Stimulated activated CD4-positive, alpha-beta T cell treated with anti-CD3 and anti-CD28 coated beads, Interleukin-15, amount 100 ng/mL, for 1 hour (primary cell): ENCODE data around the gene PHPT1.
"Not testable (repeated sequence)": the region's sequence is repeated elsewhere in the genome, so short reads cannot be mapped to it uniquely, and the experiment has no call there.

Experiments used
- DNase-seq, 2 donors: peaks; one replicate each; pipeline ENCODE4 v3.0.0-alpha.2; 2020; ENCODE audit warnings: low read depth in 1 of 2, low spot score in 1 of 2

The PHPT1 gene

DNA sequence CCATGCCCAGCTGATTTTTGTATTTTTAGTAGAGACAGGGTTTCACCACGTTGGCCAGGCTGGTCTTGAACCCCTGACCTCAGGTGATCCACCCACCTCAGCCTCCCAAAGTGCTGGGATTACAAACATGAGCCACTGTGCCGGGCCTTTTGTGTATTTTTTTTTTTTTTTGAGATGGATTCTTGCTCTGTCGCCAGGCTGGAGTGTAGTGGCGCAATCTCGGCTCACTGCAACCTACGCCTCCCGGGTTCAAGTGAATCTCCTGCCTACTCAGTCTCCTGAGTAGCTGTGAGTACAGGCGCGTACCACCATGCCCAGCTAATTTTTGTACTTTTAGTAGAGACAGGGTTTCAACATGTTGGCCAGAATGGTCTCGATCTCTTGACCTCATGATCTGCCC is 34.5 kb downstream of the PHPT1 start:
- not testable (repeated sequence) for DNase-seq

GRCh38 chr9:136885950-136886578 is 36.9 kb downstream of the PHPT1 start, which contains the start of gene TRAF2:
Gene TRAF2, plus strand, starts transcription at chr9:136886516. Its CDS starts 12,225 bp downstream, at chr9:136898741.
- DNase-seq = peak; percentile 94 to 97

DNA sequence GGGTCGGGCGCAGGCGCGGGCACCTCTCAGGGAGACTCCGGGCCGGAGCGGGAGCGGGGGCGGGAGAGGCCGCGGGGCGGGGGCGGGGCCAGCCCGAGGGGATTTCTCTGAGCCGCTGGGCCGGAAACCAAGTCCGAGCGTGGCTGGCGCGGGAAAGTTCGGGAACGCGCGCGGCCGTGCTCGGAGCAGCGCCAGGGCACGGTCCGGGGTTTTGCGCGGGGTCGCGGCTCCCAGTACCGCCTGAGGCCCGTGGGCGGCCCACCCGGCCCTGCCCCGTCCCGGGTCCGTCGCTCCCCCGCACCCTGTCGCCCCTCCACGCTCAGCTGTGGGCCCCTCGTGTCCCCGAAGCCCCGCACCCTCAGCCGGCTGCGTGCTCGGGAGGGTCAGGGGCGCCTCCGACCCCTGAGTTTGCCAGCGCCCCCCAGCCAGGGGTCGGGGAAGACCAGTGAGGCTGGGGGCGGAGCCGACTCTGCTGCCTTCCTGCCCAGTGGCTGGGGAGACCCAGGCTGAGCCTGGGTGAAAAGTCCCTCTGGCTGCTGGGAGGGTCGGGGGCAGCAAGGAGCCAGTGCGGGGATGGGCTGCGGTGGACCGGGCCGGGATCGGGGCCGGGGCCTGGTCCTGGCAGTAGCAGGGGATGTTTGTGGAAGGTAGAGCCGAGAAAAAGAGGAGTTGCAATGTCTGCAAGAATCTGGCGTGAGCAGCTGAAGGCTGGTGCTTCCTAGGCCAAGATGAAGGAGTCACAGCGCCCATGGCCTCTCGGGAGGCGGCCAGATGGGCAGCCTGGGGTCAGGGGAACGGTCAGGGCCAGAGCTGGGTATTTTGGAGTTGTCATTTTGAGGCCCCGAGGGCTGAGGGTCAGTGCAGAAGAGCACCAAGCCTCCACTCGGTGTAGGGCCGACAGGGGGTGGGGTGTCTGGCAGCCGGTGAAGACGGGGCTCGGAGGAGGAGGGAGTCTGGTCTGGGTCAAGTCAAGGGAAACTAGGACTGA is 37.7 kb downstream of the PHPT1 start:
- DNase-seq = no peak

DNA sequence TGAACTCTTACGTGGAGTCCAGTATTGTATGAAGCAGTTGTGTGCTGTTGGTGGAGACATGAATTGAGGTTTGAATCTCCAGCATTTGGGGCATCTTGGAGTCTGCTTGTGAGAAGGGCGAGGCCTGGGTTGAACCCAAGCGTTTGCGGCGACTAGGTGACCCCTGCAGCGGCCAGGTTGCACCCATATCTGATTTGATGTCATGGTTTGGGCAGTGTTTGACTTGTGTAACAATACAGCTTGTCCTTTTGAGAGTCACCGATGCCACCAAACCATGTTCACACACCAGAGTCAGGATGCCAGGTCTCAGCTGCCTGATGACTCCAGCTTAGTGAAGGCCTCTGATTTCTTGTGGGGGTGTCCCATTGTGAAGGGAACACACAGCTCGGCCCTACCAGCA is 39.2 kb downstream of the PHPT1 start:
- DNase-seq = no peak

DNA sequence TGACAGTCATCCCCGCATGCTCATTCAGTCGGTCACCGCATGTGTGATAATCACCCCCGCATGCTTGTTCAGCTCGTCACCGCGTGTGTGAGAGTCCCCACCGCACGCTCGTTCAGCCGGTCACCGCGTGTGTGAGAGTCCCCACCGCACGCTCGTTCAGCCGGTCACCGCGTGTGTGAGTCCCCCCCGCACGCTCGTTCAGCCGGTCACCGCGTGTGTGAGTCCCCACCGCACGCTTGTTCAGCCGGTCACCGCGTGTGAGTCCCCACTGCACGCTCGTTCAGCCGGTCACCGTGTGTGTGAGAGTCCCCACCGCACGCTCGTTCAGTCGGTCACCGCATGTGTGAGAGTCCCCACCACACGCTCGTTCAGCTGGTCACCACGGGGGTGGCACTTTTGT is 40.6 kb downstream of the PHPT1 start:
- no peak for DNase-seq

DNA sequence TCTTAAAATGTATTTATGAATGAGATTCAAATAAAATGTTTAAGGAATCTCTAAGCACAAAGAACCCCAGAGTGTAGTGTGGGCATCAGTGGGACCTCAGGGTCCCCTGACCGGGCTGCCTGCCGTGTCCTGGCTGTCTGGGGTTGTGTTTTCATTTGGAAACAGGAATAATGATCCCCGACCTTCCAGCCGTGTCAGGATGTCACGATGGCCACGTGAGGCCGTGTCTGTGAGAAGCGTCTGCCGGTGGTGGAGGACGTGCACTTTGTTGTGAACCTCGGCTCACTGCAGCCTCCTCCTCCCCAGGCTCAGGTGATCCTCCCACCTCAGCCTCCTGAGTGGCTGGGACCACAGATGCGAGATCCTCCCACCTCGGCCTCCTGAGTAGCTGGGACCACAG is 41.5 kb downstream of the PHPT1 start:
- no peak for DNase-seq

DNA sequence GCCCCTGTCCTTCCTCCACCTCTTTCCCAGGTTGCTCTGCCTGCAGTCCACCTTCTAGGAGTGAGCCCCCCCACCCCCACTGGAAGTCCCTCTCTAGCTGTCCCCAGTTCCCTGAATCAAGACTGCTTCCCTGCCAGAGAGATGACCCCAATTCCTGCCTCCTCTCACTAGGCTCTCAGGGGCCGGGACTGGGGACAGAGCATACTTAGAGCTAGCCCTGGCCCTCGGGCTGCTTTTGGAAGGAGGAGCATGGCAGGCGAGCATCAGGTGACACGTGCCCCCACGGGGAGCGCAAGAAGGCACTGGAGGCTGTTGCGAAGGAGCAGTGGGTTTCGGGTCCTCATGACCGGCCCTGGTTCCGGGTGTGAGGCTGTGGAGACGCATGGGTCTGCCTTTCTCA is 46.8 kb downstream of the PHPT1 start:
- no peak for DNase-seq

DNA sequence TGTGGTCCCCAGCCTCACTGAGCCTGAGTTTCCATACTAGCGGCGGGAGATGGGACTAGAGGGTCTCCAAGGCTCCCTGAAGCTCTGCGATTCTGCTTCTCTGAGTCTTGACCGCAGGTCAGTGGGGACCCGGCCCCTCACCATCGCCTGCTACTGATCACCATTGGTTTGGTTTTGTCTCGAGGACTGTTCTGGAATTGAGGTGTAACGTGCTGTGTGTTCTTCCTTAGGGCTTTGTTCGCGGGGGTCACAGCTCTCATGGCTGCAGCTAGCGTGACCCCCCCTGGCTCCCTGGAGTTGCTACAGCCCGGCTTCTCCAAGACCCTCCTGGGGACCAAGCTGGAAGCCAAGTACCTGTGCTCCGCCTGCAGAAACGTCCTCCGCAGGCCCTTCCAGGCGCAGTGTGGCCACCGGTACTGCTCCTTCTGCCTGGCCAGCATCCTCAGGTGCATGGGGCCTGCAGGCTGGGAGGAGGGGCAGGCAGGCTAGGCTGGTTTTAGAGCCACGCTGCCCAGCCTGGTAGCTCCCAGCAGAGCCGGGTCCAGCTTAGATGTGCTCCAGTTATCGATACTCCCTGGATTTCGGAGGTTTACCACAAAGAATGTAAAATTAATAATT is 49.4 kb downstream of the PHPT1 start:
- DNase-seq = no peak

DNA sequence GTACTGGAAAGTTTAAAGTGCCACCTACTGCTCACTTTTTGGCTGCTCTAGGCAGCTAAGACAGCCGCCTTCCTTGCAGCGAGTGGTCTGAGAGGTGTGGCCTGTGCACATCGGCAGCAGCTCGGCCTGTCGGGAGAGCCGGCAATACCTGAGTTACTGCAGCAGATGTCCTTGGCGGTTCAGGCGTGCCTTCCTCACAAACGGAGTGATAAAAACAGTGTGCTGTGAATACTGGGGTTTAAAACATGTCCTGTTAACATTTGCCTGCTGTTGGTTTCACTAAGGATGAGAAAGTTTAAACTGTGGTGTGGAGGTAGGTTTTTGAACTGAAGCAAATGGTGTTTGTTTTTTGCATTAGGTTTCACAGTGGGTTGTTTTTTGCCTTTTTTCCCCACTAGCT is 50.0 kb downstream of the PHPT1 start:
- DNase-seq = no peak

DNA sequence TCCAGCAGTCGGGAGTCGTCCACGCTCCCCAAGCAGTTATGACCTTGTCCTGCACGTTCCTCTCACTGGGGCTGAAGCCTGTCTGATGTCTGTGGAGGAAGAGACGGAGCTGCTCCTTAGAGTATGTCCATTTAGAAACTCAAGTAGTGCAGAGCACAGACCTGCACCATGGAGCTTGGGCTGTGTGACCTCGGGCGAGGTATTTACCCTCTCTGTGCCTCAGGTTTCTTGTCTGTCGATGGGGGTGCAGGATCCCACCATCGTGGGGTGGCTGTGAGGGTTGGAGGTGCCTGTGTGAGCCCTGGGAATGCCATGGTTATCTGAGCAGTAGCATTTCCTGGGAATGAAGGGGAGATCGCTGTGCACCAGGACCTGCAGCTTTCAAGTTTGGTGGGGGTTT is 51.3 kb downstream of the PHPT1 start:
- DNase-seq = no peak
